ENCODE results near the gene GPR179.

GPR179 gene

GRCh38 chr17:38296834-38297517, 46.8 kb downstream of the GPR179 start, which contains the start of gene MRPL45:
Gene MRPL45 (plus strand): TSS chr17:38297168. CDS start chr17:38297184, 16 bp downstream.
- TF ChIP-seq MAX (IDR thresholded peaks at IDR 0.05): peak; percentile 92
- 0 out of 2 replicates have a peak, but pooled peaks have one; percentile 22 for TF ChIP-seq NFIC (IDR thresholded peaks at IDR 0.05)
- TF ChIP-seq YY1 (IDR thresholded peaks at IDR 0.05; ENCODE audit: low read depth): peak; percentile 91
- TF ChIP-seq TAF1 (IDR thresholded peaks at IDR 0.05; ENCODE audit: low read depth): peak; percentile 69
- peak; percentile 5; the same call in 1 of the 2 replicates for TF ChIP-seq EP300 (IDR thresholded peaks at IDR 0.05; ENCODE audit: borderline replicate concordance)
- TF ChIP-seq, protein P1, sequence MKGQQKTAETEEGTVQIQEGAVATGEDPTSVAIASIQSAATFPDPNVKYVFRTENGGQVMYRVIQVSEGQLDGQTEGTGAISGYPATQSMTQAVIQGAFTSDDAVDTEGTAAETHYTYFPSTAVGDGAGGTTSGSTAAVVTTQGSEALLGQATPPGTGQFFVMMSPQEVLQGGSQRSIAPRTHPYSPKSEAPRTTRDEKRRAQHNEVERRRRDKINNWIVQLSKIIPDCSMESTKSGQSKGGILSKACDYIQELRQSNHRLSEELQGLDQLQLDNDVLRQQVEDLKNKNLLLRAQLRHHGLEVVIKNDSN (IDR thresholded peaks at IDR 0.05): peak; percentile 80

DNA sequence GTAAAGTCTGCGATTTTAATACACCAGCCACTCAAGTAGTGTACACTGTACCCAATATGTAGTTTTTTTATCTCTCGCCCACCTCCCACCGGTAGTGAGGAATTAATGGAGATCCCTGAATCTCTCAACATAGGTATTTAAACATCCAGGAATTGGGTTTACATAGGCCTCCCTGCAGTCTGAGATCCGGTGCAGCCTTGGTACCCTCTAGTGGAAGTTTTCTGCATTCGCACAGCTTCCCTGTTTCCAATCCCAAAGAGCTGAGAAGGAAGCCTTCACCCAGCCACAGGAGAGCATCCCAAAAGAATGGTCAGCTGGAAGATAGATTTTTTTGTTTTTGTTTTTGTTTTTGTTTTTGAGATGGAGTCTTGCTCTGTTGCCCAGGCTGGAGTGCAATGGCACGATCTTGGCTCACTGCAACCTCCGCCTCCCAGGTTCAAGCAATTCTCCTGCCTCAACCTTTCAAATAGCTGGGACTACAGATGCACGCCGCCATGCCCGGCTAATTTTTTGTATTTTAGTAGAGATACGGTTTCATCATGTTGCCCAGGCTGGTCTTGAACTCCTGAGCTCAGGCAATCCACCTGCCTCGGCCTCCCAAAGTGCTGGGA, 55.4 kb downstream of the GPR179 start:
- TF ChIP-seq RAD21 (IDR thresholded peaks at IDR 0.05; ENCODE audit: low read depth): peak; percentile 56
